Measurements from ENCODE around the gene CWC22. TPM values are rescaled to one million over a fixed set of nuclear protein-coding genes. Genes with fewer than 3 reads are reported as not detected.

Gene CWC22
- total RNA-seq, 4 donors from 2014 or later, result 23.3 to 28.3 (median 25.5) TPM

DNA sequence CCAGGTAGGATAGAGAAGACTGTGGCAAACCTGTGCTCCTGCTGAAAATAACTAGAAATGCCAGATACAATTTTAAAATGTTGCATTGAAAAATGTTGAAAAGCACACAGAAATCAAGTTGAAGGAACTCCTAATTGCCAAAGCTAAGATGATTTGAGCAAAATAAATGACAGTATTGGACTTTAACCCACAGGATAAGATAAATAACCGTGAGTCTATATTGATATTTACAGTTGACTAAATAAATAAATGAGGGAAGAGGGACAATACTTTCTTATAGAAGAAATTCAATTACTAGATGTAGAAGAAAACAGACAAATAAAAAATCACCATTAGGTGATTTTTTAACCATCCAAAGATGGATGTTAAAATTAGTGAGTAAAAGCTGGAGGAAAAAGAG, 59.0 kb downstream of the CWC22 start:
- ATAC-seq, result no peak
- H3K36me3 ChIP-seq, result peaks cover 6 to 95% of the 10 kb centered on the region in 2 donors
- no peaks in the 10 kb centered on the region for H3K4me1 ChIP-seq
- 79 to 93% methylated on average over 1 of the region's 1 CpG for WGBS, 2 donors (ENCODE audit: low coverage in 1 of 2)
- no peaks in the 10 kb centered on the region for H3K9me3 ChIP-seq
- no peak for TF ChIP-seq POLR2AphosphoS5 (IDR thresholded peaks at IDR 0.05)
- TF ChIP-seq POLR2A (IDR thresholded peaks at IDR 0.05), result no peak
- no peak for TF ChIP-seq CTCF (IDR thresholded peaks at IDR 0.05)
- no peak for TF ChIP-seq EP300 (IDR thresholded peaks at IDR 0.05)
- no peak overlapping the region for H3K4me3 ChIP-seq
- H3K27ac ChIP-seq, result no peak overlapping the region
- H3K27me3 ChIP-seq, result no peaks in the 10 kb centered on the region

DNA sequence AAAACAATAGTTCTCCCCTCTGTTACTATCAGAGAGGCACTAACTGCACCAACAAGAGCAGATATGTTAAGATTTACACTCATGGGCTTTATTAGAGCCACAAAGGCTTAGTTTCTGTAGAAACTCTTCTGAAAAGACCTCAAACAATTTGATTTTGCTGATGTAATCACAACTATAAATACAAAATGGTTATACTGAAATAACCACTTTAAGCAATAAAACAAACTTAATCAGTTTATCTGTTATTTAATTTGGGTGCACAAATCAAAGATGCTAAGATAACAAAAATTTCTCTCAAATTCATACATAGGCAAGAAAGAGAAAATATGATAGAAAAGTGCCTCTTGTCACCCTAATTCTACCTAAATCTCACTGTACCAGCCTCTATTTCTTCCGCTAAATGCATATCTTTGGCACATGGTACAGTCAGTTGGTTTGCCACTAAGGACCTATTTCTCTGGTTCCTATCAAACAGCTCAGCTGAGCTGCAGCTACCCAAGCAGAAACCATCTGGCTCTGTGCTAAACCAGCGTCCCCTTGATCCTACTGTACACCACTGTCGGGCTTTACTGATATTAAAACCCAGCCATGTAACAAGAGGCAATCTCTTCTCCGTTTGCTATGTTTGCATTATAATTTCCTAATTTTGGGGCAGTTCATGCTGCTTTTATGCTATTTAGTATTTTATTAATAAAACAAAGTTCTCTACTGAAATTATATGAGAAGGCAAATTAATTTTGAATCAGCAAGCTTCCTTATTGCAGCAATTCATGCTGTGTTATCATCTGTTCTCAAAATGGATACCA, 60.1 kb downstream of the CWC22 start:
- H3K27me3 ChIP-seq, result no peaks in the 10 kb centered on the region
- H3K4me3 ChIP-seq, result no peak overlapping the region
- no peaks in the 10 kb centered on the region for H3K9me3 ChIP-seq
- ATAC-seq, result no peak
- no peaks in the 10 kb centered on the region for H3K4me1 ChIP-seq
- WGBS, 2 donors (ENCODE audit: low coverage in 1 of 2), result 91 to 100% methylated on average over 4 of the region's 4 CpGs
- H3K27ac ChIP-seq, result no peak overlapping the region
- TF ChIP-seq CTCF (IDR thresholded peaks at IDR 0.05), result no peak
- TF ChIP-seq POLR2A (IDR thresholded peaks at IDR 0.05), result no peak
- H3K36me3 ChIP-seq, result peaks cover 4 to 84% of the 10 kb centered on the region in 2 donors

- H3K4me1 ChIP-seq, result no peaks in the 10 kb centered on the region
- no peak overlapping the region for H3K4me3 ChIP-seq
- no peaks in the 10 kb centered on the region for H3K27me3 ChIP-seq
- WGBS, 2 donors (ENCODE audit: low coverage in 1 of 2), result 100% methylated on average over 1 to 4 of the region's 4 CpGs
- H3K27ac ChIP-seq, result no peak overlapping the region
- H3K36me3 ChIP-seq, result peaks cover 0 to 78% of the 10 kb centered on the region in 2 donors
- ATAC-seq, result no peak
- TF ChIP-seq POLR2AphosphoS5 (IDR thresholded peaks at IDR 0.05) (no peak), EP300 (IDR thresholded peaks at IDR 0.05) (no peak), CTCF (IDR thresholded peaks at IDR 0.05) (no peak), POLR2A (IDR thresholded peaks at IDR 0.05) (no peak)
- H3K9me3 ChIP-seq, result no peaks in the 10 kb centered on the region
Measured at GRCh38 chr2:179946346-179946745, 60.8 kb downstream of the CWC22 start.

DNA sequence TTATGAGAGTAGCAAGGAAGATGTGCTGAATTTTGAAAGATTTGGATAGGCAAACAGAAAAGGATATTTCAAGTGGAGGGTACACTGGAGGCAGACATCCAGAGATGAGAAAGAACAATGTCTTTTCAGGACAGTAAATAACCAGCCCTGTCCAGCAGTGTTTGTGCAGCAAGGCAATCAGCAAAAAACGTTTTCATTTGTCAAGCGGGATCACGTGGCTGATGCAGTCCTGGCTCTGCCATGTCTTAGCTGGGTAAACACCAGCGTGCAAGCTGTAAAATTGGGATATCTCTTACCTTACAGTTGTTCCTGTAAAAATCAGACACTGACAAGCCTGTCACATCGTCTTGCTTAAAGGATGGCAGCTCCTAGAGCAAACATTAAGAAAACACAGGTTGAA, 67.8 kb downstream of the CWC22 start:
- WGBS, 2 donors (ENCODE audit: low coverage in 1 of 2), result 86% methylated on average over 5 of the region's 5 CpGs
- no peaks in the 10 kb centered on the region for H3K4me1 ChIP-seq
- no peak overlapping the region for H3K27ac ChIP-seq
- TF ChIP-seq POLR2A (IDR thresholded peaks at IDR 0.05) (no peak), POLR2AphosphoS5 (IDR thresholded peaks at IDR 0.05) (no peak), EP300 (IDR thresholded peaks at IDR 0.05) (no peak), CTCF (IDR thresholded peaks at IDR 0.05) (no peak)
- no peak for ATAC-seq
- no peak overlapping the region for H3K4me3 ChIP-seq
- H3K27me3 ChIP-seq, result no peaks in the 10 kb centered on the region
- no peaks in the 10 kb centered on the region for H3K9me3 ChIP-seq
- H3K36me3 ChIP-seq, result peaks cover 0 to 13% of the 10 kb centered on the region in 2 donors

GRCh38 chr2:179938026-179938425, 69.1 kb downstream of the CWC22 start:
- H3K9me3 ChIP-seq, result no peaks in the 10 kb centered on the region
- no peak for ATAC-seq
- no peak overlapping the region for H3K4me3 ChIP-seq
- peaks cover 0 to 1% (median 0%) of the 10 kb centered on the region in 3 donors for H3K4me1 ChIP-seq
- H3K27me3 ChIP-seq, result no peaks in the 10 kb centered on the region
- H3K36me3 ChIP-seq, result peaks cover 0 to 9% of the 10 kb centered on the region in 2 donors
- 94 to 100% methylated on average over 2 of the region's 2 CpGs for WGBS, 2 donors (ENCODE audit: low coverage in 1 of 2)
- H3K27ac ChIP-seq, result no peak overlapping the region
- no peak for TF ChIP-seq CTCF (IDR thresholded peaks at IDR 0.05)
- no peak for TF ChIP-seq POLR2A (IDR thresholded peaks at IDR 0.05)
- TF ChIP-seq EP300 (IDR thresholded peaks at IDR 0.05), result no peak
- no peak for TF ChIP-seq POLR2AphosphoS5 (IDR thresholded peaks at IDR 0.05)

Measured in gastroesophageal sphincter (tissue), 4 donors.